K562 (cell line): ENCODE measurements around the gene API5.

ENCODE experiments used
- ARID3B ChIP-seq: fragments of 250-450 bp; sonication (Bioruptor Pico); IDR thresholded peaks from 2 replicates; pipeline ENCODE4 v1.4.0; 2020; ENCODE audit warnings: borderline replicate concordance
- CTCF ChIP-seq, 3 experiments: IDR thresholded peaks in 2 of 3; conservative IDR thresholded peaks in 1 of 3; 2 replicates each; pipeline ENCODE4 v1.5.1; 2011 to 2012; ENCODE audit warnings: low read length in 3 of 3, mild to moderate bottlenecking in 3 of 3, control low read depth in 2 of 3, improper control_type of control experiment in 1 of 3, inconsistent platforms in 1 of 3, low read depth in 1 of 3, mixed read lengths in 1 of 3, moderate library complexity in 1 of 3; ENCODE audit not compliant: insufficient read depth in 2 of 3
- NBN ChIP-seq: fragments of 450-650 bp; IDR thresholded peaks from 2 replicates; pipeline ENCODE4 v1.6.1; 2016; ENCODE audit warnings: low read depth, mild to moderate bottlenecking
- PHB2 ChIP-seq: fragments of 450-650 bp; IDR thresholded peaks from 2 replicates; pipeline ENCODE4 v1.6.1; 2017; ENCODE audit warnings: low read depth
- ZBTB26 ChIP-seq: fragments of 450-650 bp; formaldehyde crosslinking; IDR thresholded peaks from 2 replicates; pipeline ENCODE4 v1.4.0; 2022; ENCODE audit warnings: missing genetic modification characterization
- ZNF609 ChIP-seq: sonication (generic); formaldehyde crosslinking; IDR thresholded peaks from 2 replicates; pipeline ENCODE4 v1.8.1; 2023; ENCODE audit warnings: missing genetic modification reagents, mild to moderate bottlenecking, borderline replicate concordance
- ZNF766 ChIP-seq: fragments of 200-800 bp; sonication (Bioruptor generic); conservative IDR thresholded peaks from 2 replicates; pipeline ENCODE4 v1.6.1; 2016; ENCODE audit warnings: missing genetic modification characterization, missing compliant biosample characterization

GRCh38 chr11:43269254-43269918, 42.4 kb upstream of the API5 start:
- TF ChIP-seq ZBTB26 (no peak), ZNF766 (CRISPR knock-in tag) (no peak), NBN (no peak), CTCF (IDR thresholded peaks at IDR 0.05 in 2 of 3, conservative IDR thresholded peaks at IDR 0.05 in 1 of 3; ENCODE audit: insufficient read depth in 2 of 3, low read depth in 1 of 3, low read length in 3 of 3) (no peak), ARID3B (CRISPR knock-in tag) (no peak), PHB2 (no peak), ZNF609 (CRISPR knock-in tag) (no peak)
